Measurements from ENCODE around the gene LSM7.

LSM7 gene

DNA sequence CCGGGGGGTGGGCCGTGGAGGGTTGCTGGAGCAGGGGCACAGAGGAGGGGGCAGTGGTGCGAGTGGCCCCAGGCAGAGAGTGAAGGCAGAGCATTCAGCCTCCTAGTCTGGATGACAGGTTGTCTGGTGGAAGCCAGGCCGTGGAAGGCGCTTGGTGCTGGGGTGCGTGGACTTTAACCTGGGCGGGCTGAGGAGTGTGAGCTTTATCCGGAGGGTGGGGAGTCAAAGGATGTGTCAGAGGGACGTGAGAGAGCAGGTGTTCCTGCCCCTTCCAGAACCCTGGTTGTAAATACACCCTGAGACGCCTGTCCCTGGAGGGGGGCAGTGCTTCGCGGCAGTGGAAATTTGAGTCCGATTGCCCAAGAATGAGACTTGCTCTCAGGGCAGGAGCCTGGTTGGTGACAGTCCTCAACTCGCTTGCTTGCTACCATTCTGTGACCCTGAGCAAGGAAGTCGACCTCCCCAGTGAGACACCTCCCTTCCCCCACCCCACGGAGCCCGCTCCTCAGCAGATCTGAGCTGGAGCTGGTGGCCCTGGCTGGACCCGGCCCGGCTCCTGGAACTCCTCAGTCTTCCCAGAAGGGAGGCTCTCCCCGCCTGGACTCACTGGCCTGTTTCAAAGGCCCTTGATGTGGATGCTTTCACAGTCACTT, 2.4 kb upstream of the LSM7 start:
- no peak overlapping the region for H3K27ac ChIP-seq (ENCODE audit: insufficient read depth, low read length, poor library complexity, severe bottlenecking)
- no peaks in the 10 kb centered on the region for H3K27me3 ChIP-seq (replicated peaks; ENCODE audit: control insufficient read depth, insufficient read depth, low read length, poor library complexity, severe bottlenecking)

GRCh38 chr19:2330255-2330631, 1.9 kb upstream of the LSM7 start:
- Histone ChIP-seq H3K9me3 (ENCODE audit: control insufficient read depth, low read length) (no peaks in the 10 kb centered on the region), H3K4me1 (ENCODE audit: control insufficient read depth, insufficient read depth, low read length, poor library complexity, severe bottlenecking) (peaks cover 29% of the 10 kb centered on the region), H3K36me3 (ENCODE audit: control insufficient read depth, insufficient read depth, low read length) (peaks cover 4% of the 10 kb centered on the region), H3K27me3 (replicated peaks; ENCODE audit: control insufficient read depth, insufficient read depth, low read length, poor library complexity, severe bottlenecking) (no peaks in the 10 kb centered on the region), H3K27ac (ENCODE audit: insufficient read depth, low read length, poor library complexity, severe bottlenecking) (no peak overlapping the region), H3K4me3 (ENCODE audit: insufficient read depth, low read depth, low read length, poor library complexity, severe bottlenecking) (no peak overlapping the region)
- DNase-seq: no peak

More for the DNA sequence above, 2.4 kb upstream of the LSM7 start:
- Histone ChIP-seq H3K4me1 (ENCODE audit: control insufficient read depth, insufficient read depth, low read length, poor library complexity, severe bottlenecking) (peaks cover 29% of the 10 kb centered on the region), H3K36me3 (ENCODE audit: control insufficient read depth, insufficient read depth, low read length) (peaks cover 2% of the 10 kb centered on the region), H3K4me3 (ENCODE audit: insufficient read depth, low read depth, low read length, poor library complexity, severe bottlenecking) (no peak overlapping the region), H3K9me3 (ENCODE audit: control insufficient read depth, low read length) (no peaks in the 10 kb centered on the region)
- no peak for DNase-seq

GRCh38 chr19:2329501-2329916, 1.1 kb upstream of the LSM7 start:
- Histone ChIP-seq H3K4me3 (ENCODE audit: insufficient read depth, low read depth, low read length, poor library complexity, severe bottlenecking) (peak overlapping the region; percentile 92), H3K4me1 (ENCODE audit: control insufficient read depth, insufficient read depth, low read length, poor library complexity, severe bottlenecking) (peaks cover 29% of the 10 kb centered on the region), H3K36me3 (ENCODE audit: control insufficient read depth, insufficient read depth, low read length) (peaks cover 6% of the 10 kb centered on the region), H3K9me3 (ENCODE audit: control insufficient read depth, low read length) (no peaks in the 10 kb centered on the region), H3K27ac (ENCODE audit: insufficient read depth, low read length, poor library complexity, severe bottlenecking) (no peak overlapping the region), H3K27me3 (replicated peaks; ENCODE audit: control insufficient read depth, insufficient read depth, low read length, poor library complexity, severe bottlenecking) (no peaks in the 10 kb centered on the region)
- no peak for DNase-seq

DNA sequence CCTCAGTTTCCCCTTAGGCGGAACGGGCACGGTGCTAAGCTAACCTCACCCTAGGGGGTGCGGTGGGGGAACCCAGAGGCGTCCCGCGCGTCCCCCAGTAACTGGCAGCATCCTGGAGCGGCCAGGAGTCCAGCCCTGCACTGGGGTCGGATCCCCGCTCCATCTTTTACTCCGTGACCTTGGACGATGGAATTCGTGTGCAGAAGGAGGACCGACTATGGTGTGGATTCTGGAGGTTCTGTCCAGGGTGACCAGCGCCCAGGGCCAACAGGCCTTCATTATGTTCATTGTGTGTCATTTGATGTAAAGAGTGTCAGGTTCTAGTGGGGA, 728 bp upstream of the LSM7 start:
- DNase-seq: no peak
- Histone ChIP-seq H3K4me3 (ENCODE audit: insufficient read depth, low read depth, low read length, poor library complexity, severe bottlenecking) (peak overlapping the region; percentile 92), H3K27ac (ENCODE audit: insufficient read depth, low read length, poor library complexity, severe bottlenecking) (peak overlapping the region; percentile 74), H3K4me1 (ENCODE audit: control insufficient read depth, insufficient read depth, low read length, poor library complexity, severe bottlenecking) (peaks cover 29% of the 10 kb centered on the region), H3K36me3 (ENCODE audit: control insufficient read depth, insufficient read depth, low read length) (peaks cover 10% of the 10 kb centered on the region), H3K27me3 (replicated peaks; ENCODE audit: control insufficient read depth, insufficient read depth, low read length, poor library complexity, severe bottlenecking) (no peaks in the 10 kb centered on the region), H3K9me3 (ENCODE audit: control insufficient read depth, low read length) (no peaks in the 10 kb centered on the region)

DNA sequence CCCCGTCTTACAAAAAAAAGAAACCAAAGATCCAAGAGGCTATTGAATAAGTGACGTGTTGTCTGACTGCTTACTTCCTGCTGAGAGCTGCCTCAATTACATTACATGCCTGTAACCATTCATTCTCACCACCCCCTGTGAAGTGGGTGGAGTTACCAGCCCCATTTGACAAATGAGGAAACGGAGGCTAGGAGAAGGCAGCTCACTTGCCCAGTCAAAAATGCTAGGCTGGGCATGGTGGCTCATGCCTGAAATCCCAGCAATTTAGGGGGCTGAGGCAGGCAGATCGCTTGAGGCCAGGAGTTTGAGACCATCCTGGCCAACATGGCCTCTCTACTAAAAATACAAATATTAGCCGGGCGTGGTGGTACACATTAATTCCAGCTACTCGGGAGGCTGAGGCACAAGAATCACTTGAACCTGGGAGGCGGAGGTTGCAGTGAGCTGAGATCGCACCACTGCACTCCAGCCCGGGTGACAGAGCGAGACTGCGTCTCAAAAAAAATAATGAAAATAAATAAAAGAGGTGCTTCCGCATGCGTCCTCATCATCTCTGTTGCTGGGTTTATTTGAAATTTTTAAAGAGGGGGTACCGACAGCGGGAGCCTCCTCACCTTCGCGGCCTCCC, 499 bp downstream of the LSM7 start:
- Histone ChIP-seq H3K4me1 (ENCODE audit: control insufficient read depth, insufficient read depth, low read length, poor library complexity, severe bottlenecking) (peaks cover 29% of the 10 kb centered on the region), H3K9me3 (ENCODE audit: control insufficient read depth, low read length) (no peaks in the 10 kb centered on the region), H3K27me3 (replicated peaks; ENCODE audit: control insufficient read depth, insufficient read depth, low read length, poor library complexity, severe bottlenecking) (no peaks in the 10 kb centered on the region), H3K27ac (ENCODE audit: insufficient read depth, low read length, poor library complexity, severe bottlenecking) (peak overlapping the region; percentile 74), H3K36me3 (ENCODE audit: control insufficient read depth, insufficient read depth, low read length) (peaks cover 19% of the 10 kb centered on the region), H3K4me3 (ENCODE audit: insufficient read depth, low read depth, low read length, poor library complexity, severe bottlenecking) (peak overlapping the region; percentile 92)
- DNase-seq: peak; percentile 15 to 47 (median 31)

DNA sequence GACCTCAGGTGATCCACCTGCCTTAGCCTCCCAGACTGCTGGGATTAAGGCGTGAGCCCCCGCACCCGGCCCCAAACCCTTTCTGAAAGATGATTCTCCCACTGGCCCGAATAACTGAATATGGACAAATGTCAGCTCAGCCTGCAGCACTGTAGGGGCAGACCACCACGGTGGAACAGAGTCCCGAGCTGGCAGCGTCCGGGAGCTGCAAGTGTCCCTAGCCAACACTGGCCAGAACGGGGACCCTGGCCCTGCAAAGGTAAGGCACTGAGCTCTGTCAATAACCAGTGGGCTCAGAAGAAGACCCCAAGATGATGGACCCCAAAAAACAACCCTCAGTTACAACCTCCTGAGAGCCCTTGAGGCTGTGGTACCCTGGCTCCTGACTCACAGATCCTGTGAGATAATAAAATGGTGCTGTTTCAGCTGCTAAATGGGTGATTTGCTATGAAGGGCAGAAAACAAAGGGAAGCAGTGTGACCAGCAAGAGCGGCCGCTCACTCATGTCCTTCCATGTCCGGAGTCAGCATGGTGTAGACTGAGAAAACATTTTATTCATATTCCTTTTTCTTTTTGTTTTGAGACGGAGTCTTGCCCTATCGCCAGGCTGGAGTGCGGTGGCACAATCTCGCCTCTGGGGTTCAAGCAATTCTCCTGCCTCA, 1.6 kb downstream of the LSM7 start:
- H3K4me3 ChIP-seq (ENCODE audit: insufficient read depth, low read depth, low read length, poor library complexity, severe bottlenecking): no peak overlapping the region
- H3K4me1 ChIP-seq (ENCODE audit: control insufficient read depth, insufficient read depth, low read length, poor library complexity, severe bottlenecking): peaks cover 22% of the 10 kb centered on the region
- H3K27ac ChIP-seq (ENCODE audit: insufficient read depth, low read length, poor library complexity, severe bottlenecking): no peak overlapping the region
- no peaks in the 10 kb centered on the region for H3K27me3 ChIP-seq (replicated peaks; ENCODE audit: control insufficient read depth, insufficient read depth, low read length, poor library complexity, severe bottlenecking)
- DNase-seq: no peak
- H3K9me3 ChIP-seq (ENCODE audit: control insufficient read depth, low read length): no peaks in the 10 kb centered on the region
- H3K36me3 ChIP-seq (ENCODE audit: control insufficient read depth, insufficient read depth, low read length): peaks cover 24% of the 10 kb centered on the region

DNA sequence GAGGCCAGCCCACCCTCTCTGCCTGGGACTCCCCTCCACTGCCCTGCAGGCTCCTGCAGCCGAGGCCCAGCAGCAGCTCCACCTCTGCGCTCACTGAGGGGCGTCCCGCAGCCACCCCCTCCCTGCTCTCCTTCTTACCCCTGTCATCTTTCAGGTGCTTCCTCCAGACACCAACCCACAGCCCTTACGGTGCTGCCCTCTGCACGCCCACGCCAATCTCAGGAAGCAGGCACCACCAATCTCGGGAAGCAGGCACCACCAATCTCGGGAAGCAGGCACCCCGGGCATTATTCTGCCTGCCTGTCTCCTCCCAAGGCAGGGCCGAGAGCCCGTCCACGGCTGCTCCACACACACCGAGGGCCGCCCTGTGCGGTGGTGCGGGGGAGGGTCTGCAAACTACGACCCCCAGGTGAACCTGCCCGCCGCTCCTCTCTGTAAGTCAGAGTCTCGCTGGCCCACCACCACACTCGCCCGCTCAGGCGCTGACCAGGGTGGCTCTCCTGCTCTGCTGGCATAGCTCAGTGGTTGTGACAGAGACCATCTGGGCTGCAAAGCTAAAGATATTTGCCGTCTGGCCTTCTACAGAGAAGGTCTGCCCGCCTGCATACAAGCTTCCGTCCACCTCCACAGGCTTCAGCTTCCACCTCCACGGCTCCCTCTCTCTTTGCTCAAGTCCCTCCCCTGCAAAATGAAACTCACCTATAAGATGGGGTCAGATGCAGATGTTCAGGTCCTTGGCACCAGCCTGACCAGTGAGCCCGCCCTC, 2.9 kb downstream of the LSM7 start:
- H3K36me3 ChIP-seq (ENCODE audit: control insufficient read depth, insufficient read depth, low read length): peaks cover 28% of the 10 kb centered on the region
- H3K9me3 ChIP-seq (ENCODE audit: control insufficient read depth, low read length): no peaks in the 10 kb centered on the region
- H3K27me3 ChIP-seq (replicated peaks; ENCODE audit: control insufficient read depth, insufficient read depth, low read length, poor library complexity, severe bottlenecking): no peaks in the 10 kb centered on the region
- no peak for DNase-seq
- no peak overlapping the region for H3K27ac ChIP-seq (ENCODE audit: insufficient read depth, low read length, poor library complexity, severe bottlenecking)
- peaks cover 19% of the 10 kb centered on the region for H3K4me1 ChIP-seq (ENCODE audit: control insufficient read depth, insufficient read depth, low read length, poor library complexity, severe bottlenecking)
- no peak overlapping the region for H3K4me3 ChIP-seq (ENCODE audit: insufficient read depth, low read depth, low read length, poor library complexity, severe bottlenecking)

DNA sequence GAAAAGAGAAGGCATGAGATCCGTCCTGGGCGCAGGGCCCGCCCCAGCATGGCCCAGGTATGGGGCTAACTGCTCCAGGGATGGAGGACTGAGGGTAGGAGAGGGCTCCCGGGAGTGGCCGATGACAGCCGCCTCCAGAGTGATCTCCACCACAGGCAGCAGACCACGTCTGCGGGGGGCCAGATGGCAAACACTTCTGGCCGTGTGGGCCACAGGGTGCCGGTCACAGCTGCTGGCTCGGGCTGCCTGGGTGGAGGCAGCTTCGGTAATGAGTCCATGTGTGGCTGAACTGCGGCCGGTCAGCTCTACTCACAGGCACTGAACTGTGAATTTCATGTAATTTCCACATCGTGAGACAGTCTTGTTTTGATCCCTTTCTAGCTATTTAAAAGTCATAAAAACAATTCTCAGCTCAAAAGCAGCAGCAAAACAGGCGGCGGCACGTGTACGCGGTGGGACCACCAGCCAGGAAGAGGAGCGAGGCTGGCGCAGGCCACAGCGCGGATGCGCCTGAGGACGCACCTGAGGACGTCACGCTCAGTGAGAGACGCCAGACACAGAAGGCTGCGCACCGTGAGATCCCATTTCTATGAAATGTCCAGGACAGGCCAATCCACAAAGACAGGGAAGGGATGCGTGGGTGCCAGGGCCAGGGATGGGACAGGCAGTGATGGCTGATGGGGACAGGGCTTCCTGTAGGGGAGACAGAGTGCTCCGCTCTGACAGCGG, 4.0 kb downstream of the LSM7 start:
- Histone ChIP-seq H3K27ac (ENCODE audit: insufficient read depth, low read length, poor library complexity, severe bottlenecking) (no peak overlapping the region), H3K4me1 (ENCODE audit: control insufficient read depth, insufficient read depth, low read length, poor library complexity, severe bottlenecking) (peaks cover 14% of the 10 kb centered on the region), H3K4me3 (ENCODE audit: insufficient read depth, low read depth, low read length, poor library complexity, severe bottlenecking) (no peak overlapping the region), H3K27me3 (replicated peaks; ENCODE audit: control insufficient read depth, insufficient read depth, low read length, poor library complexity, severe bottlenecking) (no peaks in the 10 kb centered on the region), H3K36me3 (ENCODE audit: control insufficient read depth, insufficient read depth, low read length) (peaks cover 28% of the 10 kb centered on the region), H3K9me3 (ENCODE audit: control insufficient read depth, low read length) (no peaks in the 10 kb centered on the region)
- DNase-seq: no peak

DNA sequence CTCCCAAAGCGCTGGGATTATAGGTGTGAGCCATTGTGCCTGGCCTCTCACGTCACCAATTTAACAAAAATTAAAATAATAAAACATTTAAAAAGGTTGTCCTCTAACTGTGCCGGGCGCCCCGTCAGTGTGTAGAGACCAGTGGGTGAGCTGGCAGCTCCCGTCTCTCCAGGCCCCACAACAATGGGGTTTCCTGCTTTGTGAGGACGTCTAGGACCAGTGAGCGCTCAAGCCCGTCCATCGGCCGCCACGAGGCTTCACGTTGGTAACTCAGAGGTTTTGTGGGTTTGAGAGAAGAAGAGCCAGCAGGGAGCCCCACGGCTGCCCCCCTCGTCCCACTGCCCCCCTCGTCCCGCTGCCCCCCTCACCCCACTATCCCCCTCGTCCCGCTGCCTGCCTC, 4.7 kb downstream of the LSM7 start:
- Histone ChIP-seq H3K4me1 (ENCODE audit: control insufficient read depth, insufficient read depth, low read length, poor library complexity, severe bottlenecking) (peaks cover 9% of the 10 kb centered on the region), H3K9me3 (ENCODE audit: control insufficient read depth, low read length) (no peaks in the 10 kb centered on the region), H3K27ac (ENCODE audit: insufficient read depth, low read length, poor library complexity, severe bottlenecking) (no peak overlapping the region), H3K27me3 (replicated peaks; ENCODE audit: control insufficient read depth, insufficient read depth, low read length, poor library complexity, severe bottlenecking) (no peaks in the 10 kb centered on the region), H3K4me3 (ENCODE audit: insufficient read depth, low read depth, low read length, poor library complexity, severe bottlenecking) (no peak overlapping the region), H3K36me3 (ENCODE audit: control insufficient read depth, insufficient read depth, low read length) (peaks cover 28% of the 10 kb centered on the region)
- no peak for DNase-seq
